Caco-2 (cell line): Measurements from ENCODE around the gene FN3K. TPM values are rescaled to one million over a fixed set of nuclear protein-coding genes. Genes with fewer than 3 reads are reported as not detected.
"Not testable (repeated sequence)": the region's sequence is repeated elsewhere in the genome, so short reads cannot be mapped to it uniquely, and the experiment has no call there.

Experiments used
- BruUV-seq: library from RNA; stranded (reverse); fragments of 400-500 nt; replicated peaks from 2 replicates; lab custom pipeline; 2021; lab: Mats Ljungman, UMichigan
- CTCF ChIA-PET: fragments of 300-600 bp; sonication (Branson Sonifier 250); formaldehyde crosslinking; loops from one replicate; lab custom pipeline; 2022; ENCODE audit warnings: antibody characterized with exemption; lab: Charles Lee
- POLR2A ChIA-PET: fragments of 300-600 bp; sonication (Branson Sonifier 250); formaldehyde crosslinking; loops from one replicate; lab custom pipeline; 2022; ENCODE audit warnings: antibody characterized with exemption; lab: Charles Lee
- DNase-seq, 2 experiments: peaks; one replicate each; pipeline versions ENCODE4 v3.0.0 to v3.0.0-alpha.2; 2020 to 2022
- H3K27me3 ChIP-seq: replicated peaks from 2 replicates; pipeline ENCODE4 v1.6.0; 2011; ENCODE audit warnings: low read length; ENCODE audit not compliant: control insufficient read depth, insufficient read depth
- H3K36me3 ChIP-seq: 2 replicates; pipeline ENCODE4 v1.5.1; 2011; ENCODE audit warnings: low read length; ENCODE audit not compliant: control insufficient read depth, insufficient read depth
- H3K4me1 ChIP-seq: fragments of 250-450 bp; sonication (Bioruptor Pico); 2 replicates; pipeline ENCODE4 v1.5.1; 2020; ENCODE audit warnings: mild to moderate bottlenecking
- H3K4me3 ChIP-seq: 2 replicates; pipeline ENCODE4 v1.5.1; 2011; ENCODE audit warnings: low read depth, mild to moderate bottlenecking, control low read depth, low read length
- H3K9me3 ChIP-seq: fragments of 250-450 bp; sonication (Bioruptor Pico); 2 replicates; pipeline ENCODE4 v1.5.1; 2020; ENCODE audit warnings: mild to moderate bottlenecking, moderate library complexity
- H3K27ac Mint-ChIP-seq: one replicate; pipeline ENCODE4 v1.8.0; 2022; ENCODE audit warnings: mixed read lengths; ENCODE audit not compliant: unreplicated experiment
- H3K27me3 Mint-ChIP-seq: one replicate; pipeline ENCODE4 v1.8.0; 2022; ENCODE audit warnings: mixed read lengths; ENCODE audit not compliant: insufficient read depth, unreplicated experiment
- H3K36me3 Mint-ChIP-seq: one replicate; pipeline ENCODE4 v1.8.0; 2022; ENCODE audit warnings: mild to moderate bottlenecking, mixed read lengths; ENCODE audit not compliant: insufficient read depth, unreplicated experiment
- H3K4me1 Mint-ChIP-seq: one replicate; pipeline ENCODE4 v1.8.0; 2022; ENCODE audit warnings: low read depth, mixed read lengths; ENCODE audit not compliant: unreplicated experiment
- H3K4me3 Mint-ChIP-seq: one replicate; pipeline ENCODE4 v1.8.0; 2022; ENCODE audit warnings: mild to moderate bottlenecking, moderate library complexity, mixed read lengths; ENCODE audit not compliant: unreplicated experiment
- H3K9me3 Mint-ChIP-seq: one replicate; pipeline ENCODE4 v1.8.0; 2022; ENCODE audit warnings: mixed read lengths; ENCODE audit not compliant: unreplicated experiment
- intact Hi-C: fragments of 100-400 bp; cut with micrococcal nuclease; formaldehyde crosslinking; loops from one replicate; pipeline ENCODE4 v1.10.0; 2022; ENCODE audit not compliant: unreplicated experiment
- total RNA-seq: library from RNA; stranded (reverse); gene quantifications from 2 replicates; pipeline ENCODE4 v1.2.3, GENCODE V29; 2022
- TF ChIP-seq, protein P1 (sequence below), 2 experiments: fragments of 200-600 bp in 1 of 2; IDR thresholded peaks; 1 replicate in 1 of 2; 2 replicates in 1 of 2; pipeline versions ENCODE4 v1.5.1 to v1.8.0; 2011 to 2022; ENCODE audit warnings: antibody characterized with exemption in 1 of 2, control low read depth in 1 of 2, inconsistent platforms in 1 of 2, low read depth in 1 of 2, low read length in 1 of 2, mild to moderate bottlenecking in 1 of 2, moderate library complexity in 1 of 2; ENCODE audit not compliant: insufficient read depth in 1 of 2, severe bottlenecking in 1 of 2, unreplicated experiment in 1 of 2

FN3K gene
- total RNA-seq, 1 experiment from 2014 or later, result 55.7 TPM

DNA sequence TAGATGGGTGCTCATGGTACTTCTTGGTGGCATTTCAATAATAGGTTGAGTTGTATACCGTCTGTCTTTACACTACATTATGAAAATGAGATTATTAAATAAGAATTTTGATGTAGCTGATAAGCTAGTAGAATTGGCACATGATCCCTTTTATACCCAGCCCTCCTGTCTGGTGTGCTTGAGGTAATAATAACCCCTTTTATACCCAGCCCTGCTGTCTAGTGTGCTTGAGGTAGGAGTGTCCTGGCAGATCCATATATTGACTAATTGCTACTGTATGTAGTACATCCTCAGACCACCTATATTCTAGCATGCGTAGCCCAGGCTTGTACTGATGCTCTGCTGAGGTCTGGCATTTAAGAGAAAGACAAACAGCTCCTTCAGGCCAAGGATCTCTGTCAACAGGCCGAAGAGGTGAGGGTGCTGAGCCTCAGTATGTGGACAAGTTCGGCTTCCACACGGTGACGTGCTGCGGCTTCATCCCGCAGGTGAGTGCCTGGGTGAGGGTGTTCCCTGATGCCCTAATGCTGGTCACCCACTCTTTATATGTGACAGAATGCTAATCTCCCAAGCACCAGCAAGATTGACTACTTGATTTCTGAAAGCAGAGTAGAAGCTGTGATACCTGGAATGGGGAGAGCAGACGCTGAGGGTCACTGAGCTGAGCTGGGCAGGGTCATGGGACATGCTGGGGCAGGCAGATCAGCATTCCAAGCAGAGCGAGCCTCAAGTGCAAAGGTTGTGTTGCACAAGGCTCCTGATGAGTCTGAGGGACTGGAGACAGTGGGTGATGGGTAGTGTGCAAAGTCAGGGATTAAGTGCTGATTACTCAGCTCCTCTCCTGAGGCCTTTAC is 5.7 kb downstream of the FN3K start:
- Histone ChIP-seq H3K4me1 (peaks cover 12% of the 10 kb centered on the region; the same call in 1 of the 2 replicates), H3K36me3 (peaks cover 21% of the 10 kb centered on the region), H3K27me3 (no peaks in the 10 kb centered on the region), H3K4me3 (no peak overlapping the region), H3K9me3 (peaks cover 25% of the 10 kb centered on the region)
- Mint-ChIP-seq H3K4me3 (peak overlapping the region; percentile 52), H3K27me3 (no peaks in the 10 kb centered on the region), H3K9me3 (peaks cover 25% of the 10 kb centered on the region), H3K4me1 (no peaks in the 10 kb centered on the region), H3K36me3 (peaks cover 80% of the 10 kb centered on the region), H3K27ac (peak overlapping the region; percentile 59)
- CTCF ChIA-PET, result interaction anchor here (0.5 kb wide), 1 partner anchor 136 kb away, joined by 4 read pairs; no protein-coding TSS in a partner anchor
- POLR2A ChIA-PET, result interaction anchor here (0.6 kb wide), 1 partner anchor 338 kb away, joined by 3 read pairs; the partner anchor contains the start of gene METRNL
- DNase-seq, result peak; percentile 87 to 90
- intact Hi-C loops, result no loop called here
- no TSS peak for BruUV-seq
- TF ChIP-seq, protein P1, sequence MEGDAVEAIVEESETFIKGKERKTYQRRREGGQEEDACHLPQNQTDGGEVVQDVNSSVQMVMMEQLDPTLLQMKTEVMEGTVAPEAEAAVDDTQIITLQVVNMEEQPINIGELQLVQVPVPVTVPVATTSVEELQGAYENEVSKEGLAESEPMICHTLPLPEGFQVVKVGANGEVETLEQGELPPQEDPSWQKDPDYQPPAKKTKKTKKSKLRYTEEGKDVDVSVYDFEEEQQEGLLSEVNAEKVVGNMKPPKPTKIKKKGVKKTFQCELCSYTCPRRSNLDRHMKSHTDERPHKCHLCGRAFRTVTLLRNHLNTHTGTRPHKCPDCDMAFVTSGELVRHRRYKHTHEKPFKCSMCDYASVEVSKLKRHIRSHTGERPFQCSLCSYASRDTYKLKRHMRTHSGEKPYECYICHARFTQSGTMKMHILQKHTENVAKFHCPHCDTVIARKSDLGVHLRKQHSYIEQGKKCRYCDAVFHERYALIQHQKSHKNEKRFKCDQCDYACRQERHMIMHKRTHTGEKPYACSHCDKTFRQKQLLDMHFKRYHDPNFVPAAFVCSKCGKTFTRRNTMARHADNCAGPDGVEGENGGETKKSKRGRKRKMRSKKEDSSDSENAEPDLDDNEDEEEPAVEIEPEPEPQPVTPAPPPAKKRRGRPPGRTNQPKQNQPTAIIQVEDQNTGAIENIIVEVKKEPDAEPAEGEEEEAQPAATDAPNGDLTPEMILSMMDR (IDR thresholded peaks at IDR 0.05; ENCODE audit: insufficient read depth in 1 of 2, low read depth in 1 of 2, low read length in 1 of 2, severe bottlenecking in 1 of 2, unreplicated experiment in 1 of 2), result no peak

DNA sequence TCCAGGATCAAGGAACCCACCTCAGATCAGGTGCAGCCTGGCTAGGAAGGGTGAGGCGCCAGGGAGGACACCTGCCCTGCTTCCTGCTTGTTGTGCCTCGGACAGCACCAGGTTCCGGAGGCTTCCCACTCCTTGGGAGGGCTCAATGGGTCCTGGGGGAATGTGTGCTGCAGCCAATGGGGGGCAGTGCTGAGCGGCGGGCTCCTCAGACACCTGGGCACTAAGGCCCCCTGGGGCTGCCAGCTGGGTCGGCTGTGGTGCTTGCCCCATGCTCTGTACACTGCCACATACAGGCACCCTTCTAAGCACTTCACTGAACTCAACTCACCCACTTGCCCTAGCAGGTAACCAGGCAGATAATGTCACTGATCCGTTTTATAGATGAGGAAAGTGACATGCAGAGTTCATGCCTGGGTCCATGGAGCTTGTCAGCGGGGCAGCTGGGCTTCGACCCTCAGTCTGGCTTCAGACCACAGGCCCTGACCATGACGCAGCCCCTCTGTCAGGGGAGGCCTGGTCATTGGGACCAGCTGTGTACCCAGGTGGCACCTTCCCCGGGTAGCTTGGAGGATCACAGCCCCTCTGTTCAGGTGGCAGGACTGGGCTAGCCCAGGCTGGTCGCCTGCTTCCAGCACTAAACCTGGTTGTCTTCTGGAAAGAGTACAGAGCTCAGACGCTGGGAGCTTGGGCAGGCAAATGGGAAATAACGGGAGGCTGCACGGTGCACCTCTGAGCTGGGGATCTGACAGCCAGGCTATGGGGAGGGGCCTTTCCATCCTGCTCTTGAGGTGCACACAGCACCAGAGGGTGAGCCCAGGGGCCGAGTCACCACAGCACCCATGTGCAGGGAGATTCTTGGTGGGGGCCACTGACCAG is 8.2 kb downstream of the FN3K start:
- Mint-ChIP-seq H3K9me3 (peaks cover 25% of the 10 kb centered on the region), H3K27ac (no peak overlapping the region), H3K36me3 (peaks cover 67% of the 10 kb centered on the region), H3K4me3 (no peak overlapping the region), H3K27me3 (no peaks in the 10 kb centered on the region), H3K4me1 (no peaks in the 10 kb centered on the region)
- POLR2A ChIA-PET, result no interaction called here
- Histone ChIP-seq H3K4me3 (no peak overlapping the region), H3K9me3 (peaks cover 32% of the 10 kb centered on the region), H3K27me3 (no peaks in the 10 kb centered on the region), H3K4me1 (peaks cover 12% of the 10 kb centered on the region; the same call in 1 of the 2 replicates), H3K36me3 (peaks cover 17% of the 10 kb centered on the region)
- TF ChIP-seq, protein P1 (IDR thresholded peaks at IDR 0.05; ENCODE audit: insufficient read depth in 1 of 2, low read depth in 1 of 2, low read length in 1 of 2, severe bottlenecking in 1 of 2, unreplicated experiment in 1 of 2), result no peak
- no peak for DNase-seq
- no TSS peak for BruUV-seq
- intact Hi-C loops, result no loop called here
- CTCF ChIA-PET, result interaction anchor here (0.6 kb wide), 1 partner anchor 104 kb away, joined by 3 read pairs; no protein-coding TSS in a partner anchor

DNA sequence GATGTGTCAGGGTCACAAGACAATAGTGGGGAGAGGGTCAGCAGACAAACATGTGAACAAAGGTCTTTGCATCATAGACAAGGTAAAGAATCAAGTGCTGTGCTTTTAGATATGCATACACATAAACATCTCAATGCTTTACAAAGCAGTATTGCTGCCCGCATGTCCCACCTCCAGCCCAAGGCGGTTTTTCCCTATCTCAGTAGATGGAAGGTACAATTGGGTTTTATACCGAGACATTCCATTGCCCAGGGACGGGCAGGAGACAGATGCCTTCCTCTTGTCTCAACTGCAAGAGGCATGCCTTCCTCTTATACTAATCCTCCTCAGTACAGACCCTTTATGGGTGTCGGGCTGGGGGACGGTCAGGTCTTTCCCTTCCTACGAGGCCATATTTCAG is 9.3 kb downstream of the FN3K start:
- BruUV-seq, H3K4me1 Mint-ChIP-seq, POLR2A ChIA-PET, H3K27me3 Mint-ChIP-seq, H3K4me3 ChIP-seq, H3K27me3 ChIP-seq, DNase-seq, intact Hi-C loops, H3K27ac Mint-ChIP-seq, CTCF ChIA-PET, H3K4me3 Mint-ChIP-seq: not testable (repeated sequence)
- H3K36me3 ChIP-seq, result peaks cover 16% of the 10 kb centered on the region
- H3K36me3 Mint-ChIP-seq, result peaks cover 58% of the 10 kb centered on the region
- H3K4me1 ChIP-seq, result peaks cover 12% of the 10 kb centered on the region; the same call in 1 of the 2 replicates
- peaks cover 24% of the 10 kb centered on the region for H3K9me3 Mint-ChIP-seq
- H3K9me3 ChIP-seq, result peaks cover 30% of the 10 kb centered on the region
